ENCODE measurements around the gene LRRC41.
"Not testable (repeated sequence)": the region's sequence is repeated elsewhere in the genome, so short reads cannot be mapped to it uniquely, and the experiment has no call there.

The LRRC41 gene

DNA sequence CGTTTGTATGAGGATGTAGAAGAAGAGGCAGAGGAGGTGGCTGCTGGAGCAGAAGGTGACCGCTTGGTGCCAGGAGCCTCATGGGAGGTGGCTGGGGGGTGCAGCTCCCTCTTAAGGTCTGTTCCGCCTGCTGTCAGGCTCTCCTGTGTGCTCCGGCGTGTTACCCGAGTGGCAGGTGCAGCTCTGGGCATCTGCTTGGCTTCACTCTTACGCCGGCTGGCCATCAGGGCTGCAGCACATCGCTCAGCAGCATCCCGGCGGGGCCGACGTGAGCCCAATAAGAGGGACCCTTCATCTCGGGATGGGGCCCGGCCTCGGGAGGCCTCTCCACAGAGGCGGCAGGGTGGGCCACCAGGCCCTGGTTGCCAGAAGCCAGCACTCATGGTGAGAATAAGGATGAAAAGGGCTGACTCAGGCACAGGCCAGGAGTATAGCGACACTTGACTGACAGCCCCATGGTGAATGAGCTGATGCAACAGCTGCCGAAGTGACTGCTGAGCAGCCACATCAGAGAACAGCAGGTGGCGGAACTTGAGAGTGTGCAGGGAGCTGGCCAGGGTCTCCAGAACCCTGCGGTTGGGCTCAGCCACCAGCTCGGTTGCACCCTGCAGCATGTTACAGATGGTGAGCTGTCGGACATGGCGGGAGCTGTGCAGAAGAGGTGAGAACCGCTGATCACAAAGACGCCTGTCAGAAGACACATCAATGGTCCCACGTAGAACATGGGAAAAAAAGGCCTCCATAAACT lies 17.5 kb downstream of the LRRC41 start:
- no peak for DNase-seq (ENCODE audit: low read depth)

- no peak for DNase-seq (ENCODE audit: low read depth)
Observed at GRCh38 chr1:46284597-46285564, 18.5 kb downstream of the LRRC41 start.

DNA sequence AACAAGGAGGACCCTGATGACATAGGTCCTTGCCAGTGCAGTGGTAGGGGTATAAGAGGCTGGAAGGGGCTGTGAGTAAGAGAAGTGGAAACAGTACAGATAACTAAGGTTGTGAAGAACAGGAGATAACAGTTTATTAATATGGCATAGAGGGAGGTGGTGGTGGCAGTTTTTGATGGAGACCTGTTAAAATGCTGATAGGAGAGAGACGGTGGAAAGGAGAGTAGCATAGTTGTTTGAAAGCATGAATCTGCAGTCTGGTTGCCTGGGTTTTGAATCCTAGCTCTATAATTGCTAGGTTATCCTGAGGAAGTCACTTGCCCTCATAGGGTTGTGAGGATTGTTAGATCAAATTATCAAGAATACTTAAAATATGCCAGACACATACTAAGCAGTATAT lies 19.4 kb downstream of the LRRC41 start:
- no peak for DNase-seq (ENCODE audit: low read depth)

DNA sequence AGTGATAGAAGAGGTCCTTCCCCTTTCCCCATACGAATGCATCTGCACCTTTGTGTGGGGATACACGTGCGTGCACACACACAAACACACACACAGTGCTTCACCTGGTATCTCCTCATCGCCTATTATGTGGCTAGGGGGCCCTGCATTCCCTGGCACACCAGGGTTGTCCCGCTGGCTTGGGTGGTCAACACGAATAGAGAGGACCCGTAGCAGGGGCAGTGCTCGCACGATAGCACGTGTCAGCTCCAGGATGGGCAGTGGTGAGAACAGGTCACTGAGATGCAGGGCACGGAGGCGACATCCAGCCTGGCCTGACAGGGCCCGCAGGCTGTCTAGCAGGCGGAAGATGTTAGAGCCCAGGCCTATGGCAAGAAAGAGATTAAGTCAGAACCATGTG lies 22.4 kb downstream of the LRRC41 start:
- no peak for DNase-seq (ENCODE audit: low read depth)

GRCh38 chr1:46280092-46280491 lies 23.3 kb downstream of the LRRC41 start:
- DNase-seq (ENCODE audit: low read depth), result no peak

DNA sequence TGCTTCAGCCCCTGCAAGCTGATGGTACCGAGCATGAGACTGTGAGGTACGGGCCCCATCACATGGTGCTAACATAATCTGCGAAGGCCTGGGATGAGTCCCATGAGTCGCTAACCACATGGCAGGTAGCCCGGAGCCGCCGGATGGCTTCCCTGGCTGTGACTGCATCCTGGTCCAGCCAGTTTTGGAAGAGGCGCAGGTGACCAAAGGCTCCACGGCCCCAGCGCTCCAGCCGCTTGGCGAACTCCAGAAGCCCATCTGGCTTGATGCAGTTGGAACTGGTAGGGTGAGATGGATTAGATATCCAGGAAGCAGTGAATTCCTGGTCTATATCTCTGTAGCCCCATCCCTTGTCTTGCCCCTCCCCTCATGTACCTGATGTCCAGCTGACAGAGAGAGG lies 24.6 kb downstream of the LRRC41 start:
- no peak for DNase-seq (ENCODE audit: low read depth)

GRCh38 chr1:46277658-46278373 lies 25.6 kb downstream of the LRRC41 start:
- no peak for DNase-seq (ENCODE audit: low read depth)

DNA sequence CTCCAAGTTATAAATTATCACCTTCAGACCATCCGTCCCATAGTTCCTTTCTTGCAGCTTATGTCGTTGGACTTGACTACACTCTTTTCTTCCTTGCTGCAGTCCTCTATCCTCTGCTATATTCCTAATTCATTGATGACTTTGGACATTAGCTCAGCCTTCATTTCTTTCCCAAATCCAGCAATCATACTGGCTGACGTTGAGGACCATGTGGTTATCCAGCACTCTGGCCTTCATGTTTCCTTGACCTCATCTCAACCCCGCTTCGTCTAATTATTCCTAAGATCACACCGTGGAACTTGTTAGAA lies 28.4 kb downstream of the LRRC41 start:
- DNase-seq (ENCODE audit: low read depth), result no peak

DNA sequence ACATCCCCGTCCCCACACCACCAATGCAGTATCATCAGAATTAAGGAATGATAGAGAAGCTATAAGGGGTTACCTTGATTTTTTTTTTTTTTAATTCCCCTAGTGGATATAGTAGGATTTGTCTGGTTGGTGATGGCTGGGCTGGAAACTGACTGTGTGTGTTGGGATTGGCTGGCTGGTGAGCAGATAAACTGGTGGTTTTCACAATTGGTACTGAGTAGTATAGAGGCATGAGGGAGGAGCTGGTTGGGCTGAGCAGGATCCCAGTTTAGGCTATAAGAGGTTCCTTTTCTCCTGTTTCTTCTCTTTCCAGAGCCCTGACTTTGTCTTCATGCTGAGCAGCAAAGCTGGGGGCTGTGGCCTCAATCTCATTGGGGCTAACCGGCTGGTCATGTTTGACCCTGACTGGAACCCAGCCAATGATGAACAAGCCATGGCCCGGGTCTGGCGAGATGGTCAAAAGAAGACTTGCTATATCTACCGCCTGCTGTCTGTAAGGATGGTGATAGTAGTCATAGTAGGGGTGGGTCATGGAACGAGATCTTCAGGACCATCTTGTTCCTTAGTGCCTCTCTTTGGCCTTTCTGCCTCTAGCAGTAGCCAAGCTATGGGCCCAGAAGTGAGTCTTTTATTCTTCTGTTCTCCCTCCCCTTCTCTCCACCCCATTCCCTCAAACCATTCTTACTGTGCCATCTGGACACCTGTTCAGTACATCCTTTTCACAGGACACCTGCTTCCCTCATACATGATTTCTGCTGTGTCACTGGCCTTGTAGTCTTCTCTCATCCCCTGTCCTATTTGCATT lies 29.0 kb downstream of the LRRC41 start:
- DNase-seq (ENCODE audit: low read depth), result no peak

DNA sequence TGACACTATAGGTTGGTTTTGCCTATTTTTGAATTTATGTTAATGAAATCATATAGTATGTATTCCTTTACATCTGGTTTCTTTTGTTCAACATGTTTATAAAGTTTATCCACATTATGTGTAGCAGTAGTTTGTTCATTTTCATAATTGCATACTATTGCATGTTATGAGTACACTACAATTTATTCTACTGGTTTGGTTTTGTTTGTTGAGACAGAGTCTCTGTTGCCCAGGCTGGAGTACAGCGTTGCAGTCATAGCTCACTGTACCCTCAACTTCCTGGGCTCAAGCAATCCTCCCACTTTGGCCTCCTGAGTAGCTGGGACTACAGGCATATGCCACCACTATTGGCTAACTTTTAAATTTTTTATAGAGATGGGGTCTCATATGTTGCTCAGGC lies 34.8 kb downstream of the LRRC41 start:
- no peak for DNase-seq (ENCODE audit: low read depth)

DNA sequence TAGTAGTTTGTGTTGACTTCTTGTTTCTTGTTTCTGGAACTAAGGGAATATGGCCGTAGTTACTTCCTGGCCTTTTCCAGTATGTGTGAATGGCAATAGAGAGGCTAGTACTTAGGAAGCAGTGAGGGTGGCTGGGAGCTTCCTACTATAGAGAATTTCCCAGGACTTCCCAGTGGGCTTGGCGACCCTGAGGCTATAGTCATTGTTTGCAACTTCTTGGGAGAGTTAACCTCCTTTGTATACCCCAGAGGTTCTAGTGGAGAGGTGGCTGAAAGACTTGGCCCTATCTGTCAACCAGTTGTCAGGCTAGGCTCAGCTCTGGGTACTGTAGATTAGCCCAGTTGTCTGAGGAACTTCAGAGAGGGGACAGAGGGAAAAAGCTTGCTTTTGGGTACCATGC lies 40.3 kb downstream of the LRRC41 start:
- no peak for DNase-seq (ENCODE audit: low read depth)

DNA sequence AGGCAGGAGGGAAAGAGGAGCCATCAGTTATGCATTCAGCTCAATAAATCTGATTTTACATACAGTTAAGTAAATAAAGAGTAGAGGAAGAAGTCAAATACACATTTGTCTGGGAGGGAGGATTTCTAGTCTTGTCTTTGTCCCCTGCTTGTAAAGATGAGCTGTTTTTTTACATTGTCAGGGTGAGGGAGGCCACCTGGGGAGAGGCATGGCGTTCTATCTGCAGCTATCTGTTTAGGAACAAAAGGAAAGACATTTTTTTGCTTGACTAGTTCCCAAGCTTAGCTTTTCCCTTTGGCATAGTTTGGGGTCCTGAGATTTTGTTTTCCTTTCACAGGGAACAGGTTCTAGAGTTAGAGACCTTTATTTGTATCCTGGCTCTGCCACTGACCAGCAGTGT lies 40.9 kb downstream of the LRRC41 start:
- DNase-seq (ENCODE audit: low read depth), result no peak

DNA sequence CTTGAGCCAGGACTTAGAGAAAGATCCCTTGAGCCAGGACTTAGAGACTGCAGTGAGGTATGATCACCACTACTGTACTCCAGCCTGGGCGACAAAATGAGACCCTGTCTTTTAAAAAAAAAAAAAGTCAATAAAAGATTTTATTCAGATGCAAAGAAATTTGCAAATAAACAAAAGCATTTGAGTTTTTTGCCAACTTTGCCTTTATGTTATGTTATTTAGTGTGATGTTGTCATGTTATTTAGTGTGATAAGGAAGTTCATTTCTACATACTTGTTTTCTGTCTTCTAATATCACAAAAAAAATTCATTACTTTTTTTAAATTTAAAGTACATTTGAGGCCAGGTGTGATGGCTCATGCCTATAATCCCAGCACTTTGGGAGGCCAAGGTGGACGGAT lies 46.9 kb downstream of the LRRC41 start:
- no peak for DNase-seq (ENCODE audit: low read depth)

GRCh38 chr1:46254668-46255067 lies 48.7 kb downstream of the LRRC41 start:
- no peak for DNase-seq (ENCODE audit: low read depth)

DNA sequence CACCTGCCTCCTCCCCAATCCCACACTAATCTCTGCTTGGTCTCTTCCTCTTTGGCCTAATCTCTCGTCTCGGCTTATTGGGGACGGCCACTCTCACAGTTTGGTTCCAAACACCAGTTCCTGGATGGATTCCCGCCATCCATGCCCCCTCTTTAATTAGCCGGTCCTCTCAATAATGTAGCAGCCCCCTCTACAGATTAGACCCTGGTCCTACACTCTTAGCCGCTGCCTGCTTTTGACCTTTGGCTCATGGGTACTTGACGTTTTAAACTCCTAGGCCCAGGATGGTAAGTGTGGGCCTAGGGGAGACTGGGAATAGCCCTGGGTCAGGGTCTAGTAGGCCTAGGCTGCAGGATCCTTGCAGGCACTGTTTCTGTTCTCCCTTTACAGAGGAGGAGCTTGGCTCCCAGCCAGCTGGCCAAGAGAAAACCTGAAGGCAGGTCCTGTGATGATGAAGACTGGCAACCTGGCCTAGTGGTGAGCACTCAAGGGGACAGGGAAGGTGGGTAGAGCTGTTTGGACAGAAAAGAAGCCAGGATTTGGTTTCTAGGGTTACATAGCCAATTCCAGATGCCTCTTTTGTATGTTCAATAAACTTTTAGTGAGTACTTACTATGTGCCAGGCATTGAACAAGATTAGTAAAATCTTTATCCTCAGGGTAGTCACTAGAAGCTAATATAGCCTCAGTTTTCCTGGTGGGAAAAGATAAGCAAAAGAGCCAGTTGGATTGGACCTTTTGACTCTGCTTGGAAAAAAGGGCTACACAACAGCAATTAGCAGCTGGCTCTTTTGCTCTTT lies 55.1 kb downstream of the LRRC41 start:
- DNase-seq (ENCODE audit: low read depth), result no peak

DNA sequence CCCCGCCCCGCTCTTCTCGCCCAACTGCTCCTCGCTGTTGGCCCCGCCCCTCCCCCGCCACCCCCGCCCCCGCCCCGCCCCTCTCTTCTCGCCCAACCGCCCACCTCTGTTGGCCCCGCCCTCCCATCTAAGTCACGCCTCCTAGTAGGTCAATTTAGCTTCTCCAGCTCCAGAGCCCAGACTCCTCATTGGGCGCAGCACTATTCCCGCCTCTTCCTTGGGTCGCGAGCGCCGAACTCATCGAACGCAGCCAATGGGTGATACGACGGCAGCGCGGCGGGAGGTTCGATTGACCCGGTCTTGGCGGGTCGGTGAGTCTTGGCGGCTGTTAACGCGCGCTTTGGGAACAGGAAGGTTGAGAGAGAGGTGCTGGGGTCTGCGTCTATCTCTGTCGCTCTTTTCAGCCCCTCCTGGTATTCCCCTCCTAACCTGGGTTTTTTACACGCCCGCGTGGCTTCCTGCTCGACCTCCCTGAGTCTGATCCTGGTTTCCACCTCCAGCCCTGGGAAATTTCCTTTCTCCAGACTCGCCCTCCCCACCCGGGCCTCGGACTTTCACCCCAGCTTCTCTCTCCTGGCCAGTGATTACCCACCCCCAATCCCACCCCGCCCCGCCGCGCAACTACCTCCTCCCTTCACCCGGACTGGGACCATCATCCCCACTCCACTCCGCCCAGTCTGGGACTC lies 55.8 kb downstream of the LRRC41 start, which contains the start of gene RAD54L:
RAD54L (plus strand) TSS at position 328 of the 686 bp plus-strand sequence. CDS start 643 bp downstream, outside the sequence.
- DNase-seq (ENCODE audit: low read depth), result peak; percentile 90

GRCh38 chr1:46246548-46247435 lies 56.6 kb downstream of the LRRC41 start:
- peak; percentile 16 for DNase-seq (ENCODE audit: low read depth)

DNA sequence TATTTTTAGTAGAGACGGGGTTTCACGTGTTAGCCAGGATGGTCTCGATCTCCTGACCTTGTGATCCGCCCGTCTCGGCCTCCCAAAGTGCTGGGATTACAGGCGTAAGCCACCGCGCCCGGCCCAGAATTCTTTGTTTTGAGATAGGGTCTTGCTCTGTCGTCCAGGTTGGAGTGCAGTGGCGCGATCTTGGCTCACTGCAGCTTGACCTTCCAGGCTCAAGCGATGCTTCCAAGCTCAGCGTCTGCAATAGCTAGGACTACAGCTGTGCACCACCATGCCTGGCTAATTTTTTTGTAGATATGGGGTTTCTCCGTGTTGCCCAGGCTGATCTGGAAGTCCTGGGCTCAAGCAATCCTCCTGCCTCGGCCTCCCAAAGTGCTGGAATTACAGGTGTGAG lies 57.3 kb downstream of the LRRC41 start:
- not testable (repeated sequence) for DNase-seq (ENCODE audit: low read depth)

DNA sequence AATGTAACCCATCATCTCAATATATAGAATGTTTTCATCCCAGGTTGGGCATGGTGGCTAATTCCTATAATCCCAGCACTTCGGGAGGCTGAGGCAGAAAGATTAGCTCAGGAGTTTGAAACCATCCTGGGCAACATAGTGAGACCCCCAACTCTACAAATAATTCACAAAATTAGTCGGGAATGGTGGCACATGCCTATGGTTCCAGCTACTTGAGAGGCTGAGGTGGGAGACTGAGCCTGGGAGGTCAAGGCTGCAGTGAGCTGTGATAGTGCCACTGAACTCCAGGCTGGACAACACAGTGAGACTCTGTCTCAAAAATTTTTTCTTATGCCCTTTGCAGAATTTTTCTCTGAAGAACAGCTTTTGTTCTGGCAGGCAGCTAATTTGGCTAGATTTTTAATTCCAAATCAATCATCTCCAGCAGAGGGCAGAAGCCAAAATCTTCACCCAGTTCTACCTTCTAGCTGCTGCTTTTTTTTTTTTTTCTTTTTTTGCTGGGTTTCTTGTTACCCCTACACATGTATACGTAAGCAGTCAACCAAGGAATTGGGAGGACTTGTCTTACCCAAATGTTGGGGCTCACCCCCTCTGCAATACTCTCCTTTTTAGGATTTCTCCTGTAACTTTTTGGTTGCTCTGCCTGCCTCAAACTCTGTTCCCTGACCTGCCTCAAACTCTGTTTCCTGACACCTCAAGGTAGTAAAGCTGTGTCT lies 58.6 kb downstream of the LRRC41 start:
- DNase-seq (ENCODE audit: low read depth), result no peak

Measured in stimulated activated CD8-positive, alpha-beta memory T cell treated with anti-CD3 and anti-CD28 coated beads, Interleukin-12 subunit alpha, Interleukin-12 subunit beta, amount 100 ng/mL, for 1 hour (primary cell).